ENCODE data around the gene KCNIP4. TPM values are rescaled to one million over a fixed set of nuclear protein-coding genes. Genes with fewer than 3 reads are reported as not detected.

The KCNIP4 gene
- total and polyA plus RNA-seq, 2 donors (not counting 1 experiment from before 2014, with no cell fraction given) = not detected

GRCh38 chr4:20684852-20685763 is 1263.5 kb downstream of the KCNIP4 start:
- TF ChIP-seq EZH2 (IDR thresholded peaks at IDR 0.05; ENCODE audit: borderline replicate concordance, insufficient read depth, low read depth, low read length, poor library complexity, severe bottlenecking) (no peak), CTCF (IDR thresholded peaks at IDR 0.05) (peak; percentile 89)
- Mint-ChIP-seq H3K9me3 (ENCODE audit: insufficient read depth) (no peaks in the 10 kb centered on the region), H3K27me3 (peaks cover 14% of the 10 kb centered on the region), H3K4me1 (no peaks in the 10 kb centered on the region), H3K27ac (no peak overlapping the region), H3K4me3 (no peak overlapping the region)
- H3K9me3 ChIP-seq (ENCODE audit: control extremely low read depth in 1 of 3, control insufficient read depth in 2 of 3, insufficient read depth in 1 of 3, low read length in 2 of 3) = no peaks in the 10 kb centered on the region
- intact Hi-C loops (cut with micrococcal nuclease) = loop anchor here (1.0 kb wide), 2 partner anchors 266 to 1996 kb away; no protein-coding TSS in a partner anchor
- H3K27me3 ChIP-seq (replicated peaks in 1 of 4; ENCODE audit: control extremely low read depth in 1 of 4, control insufficient read depth in 3 of 4, insufficient read depth in 4 of 4, low read length in 3 of 4) = peaks cover 0 to 6% (median 0%) of the 10 kb centered on the region in 4 experiments
- 0% methylated on average over 1 of the region's 6 CpGs for WGBS (ENCODE audit: insufficient coverage)
- H3K36me3 ChIP-seq (replicated peaks in 1 of 2; ENCODE audit: control extremely low read depth in 1 of 2, control insufficient read depth in 1 of 2, extremely low read depth in 1 of 2, insufficient read depth in 2 of 2, low read length in 1 of 2) = no peaks in the 10 kb centered on the region
- no peak overlapping the region for H2AFZ ChIP-seq (ENCODE audit: insufficient read depth, low read depth, low read length, poor library complexity, severe bottlenecking)
- no peak overlapping the region for H3K4me3 ChIP-seq (ENCODE audit: control extremely low read depth in 1 of 5, extremely low read depth in 1 of 5, insufficient read depth in 1 of 5, low read depth in 2 of 5, low read length in 4 of 5)
- H3K27ac ChIP-seq (ENCODE audit: low read length in 2 of 2) = no peak overlapping the region
- no peaks in the 10 kb centered on the region for H3K79me2 ChIP-seq (ENCODE audit: control insufficient read depth, insufficient read depth, low read length)
- no peak overlapping the region for H3K9ac ChIP-seq (ENCODE audit: low read length)
- CTCF ChIA-PET = interaction anchor here (0.8 to 2.9 kb wide), 14 partner anchors 8 to 1999 kb away, joined by 3 to 22 read pairs (median 5); partner anchors contain the start of gene PACRGL
- no peaks in the 10 kb centered on the region for H4K20me1 ChIP-seq (ENCODE audit: control insufficient read depth, insufficient read depth, low read length, poor library complexity, severe bottlenecking)
- DNase-seq (peak; percentile 38), ATAC-seq (ENCODE audit: low read depth) (no peak)
- no peaks in the 10 kb centered on the region for H3K4me1 ChIP-seq (ENCODE audit: control insufficient read depth in 2 of 2, insufficient read depth in 2 of 2, low read length in 2 of 2)
- H3K4me2 ChIP-seq (replicated peaks; ENCODE audit: low read depth, low read length, poor library complexity, severe bottlenecking) = no peak overlapping the region
- POLR2A ChIA-PET = no interaction called here

- Mint-ChIP-seq H3K9me3 (ENCODE audit: insufficient read depth) (no peaks in the 10 kb centered on the region), H3K4me3 (no peak overlapping the region), H3K27me3 (peaks cover 16% of the 10 kb centered on the region), H3K4me1 (no peaks in the 10 kb centered on the region), H3K27ac (no peak overlapping the region)
- intact Hi-C loops (cut with micrococcal nuclease) = no loop called here
- no CpG with 5 or more reads among the region's 3 CpGs for WGBS (ENCODE audit: insufficient coverage)
- Histone ChIP-seq H3K36me3 (replicated peaks in 1 of 2; ENCODE audit: control extremely low read depth in 1 of 2, control insufficient read depth in 1 of 2, extremely low read depth in 1 of 2, insufficient read depth in 2 of 2, low read length in 1 of 2) (no peaks in the 10 kb centered on the region), H3K27me3 (replicated peaks in 1 of 4; ENCODE audit: control extremely low read depth in 1 of 4, control insufficient read depth in 3 of 4, insufficient read depth in 4 of 4, low read length in 3 of 4) (peaks cover 0 to 6% (median 0%) of the 10 kb centered on the region in 4 experiments), H3K4me1 (ENCODE audit: control insufficient read depth in 2 of 2, insufficient read depth in 2 of 2, low read length in 2 of 2) (no peaks in the 10 kb centered on the region), H3K79me2 (ENCODE audit: control insufficient read depth, insufficient read depth, low read length) (no peaks in the 10 kb centered on the region), H3K9ac (ENCODE audit: low read length) (no peak overlapping the region), H3K4me2 (replicated peaks; ENCODE audit: low read depth, low read length, poor library complexity, severe bottlenecking) (no peak overlapping the region), H3K27ac (ENCODE audit: low read length in 2 of 2) (no peak overlapping the region), H2AFZ (ENCODE audit: insufficient read depth, low read depth, low read length, poor library complexity, severe bottlenecking) (no peak overlapping the region), H4K20me1 (ENCODE audit: control insufficient read depth, insufficient read depth, low read length, poor library complexity, severe bottlenecking) (no peaks in the 10 kb centered on the region), H3K9me3 (ENCODE audit: control extremely low read depth in 1 of 3, control insufficient read depth in 2 of 3, insufficient read depth in 1 of 3, low read length in 2 of 3) (no peaks in the 10 kb centered on the region), H3K4me3 (ENCODE audit: control extremely low read depth in 1 of 5, extremely low read depth in 1 of 5, insufficient read depth in 1 of 5, low read depth in 2 of 5, low read length in 4 of 5) (no peak overlapping the region)
- ATAC-seq (ENCODE audit: low read depth) = no peak
- CTCF ChIA-PET = interaction anchor here (0.6 to 2.7 kb wide), 6 partner anchors 11 to 1993 kb away, joined by 3 to 10 read pairs (median 5); no protein-coding TSS in a partner anchor
- TF ChIP-seq EZH2 (IDR thresholded peaks at IDR 0.05; ENCODE audit: borderline replicate concordance, insufficient read depth, low read depth, low read length, poor library complexity, severe bottlenecking) (no peak), CTCF (IDR thresholded peaks at IDR 0.05) (no peak)
- POLR2A ChIA-PET = no interaction called here
- DNase-seq = no peak
Measured at GRCh38 chr4:20683766-20684165, 1264.8 kb downstream of the KCNIP4 start.
